ENCODE data around the gene PPP1R14D.

PPP1R14D gene

GRCh38 chr15:40776537-40777141, 51.9 kb downstream of the PPP1R14D start:
- TF ChIP-seq CTCF (IDR thresholded peaks at IDR 0.05) = no peak
- H3K9me3 ChIP-seq = no peaks in the 10 kb centered on the region
- H3K4me3 ChIP-seq = no peak overlapping the region
- intact Hi-C loops (cut with DNase I; ENCODE audit: low total_unique reads) = no loop called here
- H3K36me3 ChIP-seq = peaks cover 73 to 85% (median 79%) of the 10 kb centered on the region in 3 donors
- DNase-seq = no peak
- peaks cover 0 to 10% (median 0%) of the 10 kb centered on the region in 4 donors for H3K4me1 ChIP-seq
- no peaks in the 10 kb centered on the region for H3K27me3 ChIP-seq
- H3K27ac ChIP-seq = no peak overlapping the region

- Histone ChIP-seq H3K4me1 (peaks cover 0 to 14% (median 0%) of the 10 kb centered on the region in 4 donors), H3K27ac (no peak overlapping the region), H3K9me3 (no peaks in the 10 kb centered on the region), H3K36me3 (peaks cover 73 to 92% (median 81%) of the 10 kb centered on the region in 3 donors), H3K27me3 (no peaks in the 10 kb centered on the region), H3K4me3 (no peak overlapping the region)
- intact Hi-C loops (cut with DNase I; ENCODE audit: low total_unique reads) = no loop called here
- TF ChIP-seq CTCF (IDR thresholded peaks at IDR 0.05) = no peak
- no peak for DNase-seq
Measured at GRCh38 chr15:40775740-40776536, 52.6 kb downstream of the PPP1R14D start.

GRCh38 chr15:40775007-40775406, 53.5 kb downstream of the PPP1R14D start:
- intact Hi-C loops (cut with DNase I; ENCODE audit: low total_unique reads) = no loop called here
- no peaks in the 10 kb centered on the region for H3K9me3 ChIP-seq
- DNase-seq = no peak
- no peak for TF ChIP-seq CTCF (IDR thresholded peaks at IDR 0.05)
- peaks cover 72 to 100% (median 81%) of the 10 kb centered on the region in 3 donors for H3K36me3 ChIP-seq
- H3K27me3 ChIP-seq = no peaks in the 10 kb centered on the region
- no peak overlapping the region for H3K27ac ChIP-seq
- no peak overlapping the region for H3K4me3 ChIP-seq
- peaks cover 0 to 21% (median 0%) of the 10 kb centered on the region in 4 donors for H3K4me1 ChIP-seq

- intact Hi-C loops (cut with DNase I; ENCODE audit: low total_unique reads) = no loop called here
- no peak for TF ChIP-seq CTCF (IDR thresholded peaks at IDR 0.05)
- DNase-seq = no peak
- H3K36me3 ChIP-seq = peaks cover 61 to 93% (median 71%) of the 10 kb centered on the region in 3 donors
- no peaks in the 10 kb centered on the region for H3K27me3 ChIP-seq
- peaks cover 0 to 27% (median 0%) of the 10 kb centered on the region in 4 donors for H3K4me1 ChIP-seq
- H3K4me3 ChIP-seq = no peak overlapping the region
- no peak overlapping the region for H3K27ac ChIP-seq
- no peaks in the 10 kb centered on the region for H3K9me3 ChIP-seq
Measured at GRCh38 chr15:40773902-40774301, 54.6 kb downstream of the PPP1R14D start.

GRCh38 chr15:40773496-40773895, 55.0 kb downstream of the PPP1R14D start:
- intact Hi-C loops (cut with DNase I; ENCODE audit: low total_unique reads) = no loop called here
- Histone ChIP-seq H3K9me3 (no peaks in the 10 kb centered on the region), H3K36me3 (peaks cover 57 to 93% (median 67%) of the 10 kb centered on the region in 3 donors), H3K27me3 (no peaks in the 10 kb centered on the region), H3K4me3 (no peak overlapping the region), H3K4me1 (peaks cover 0 to 31% (median 0%) of the 10 kb centered on the region in 4 donors), H3K27ac (no peak overlapping the region)
- DNase-seq = no peak
- TF ChIP-seq CTCF (IDR thresholded peaks at IDR 0.05) = no peak

All from tibial artery (tissue), 4 donors.